Measurements from ENCODE around the gene PCDHA12.
"Not testable (repeated sequence)": the region's sequence is repeated elsewhere in the genome, so short reads cannot be mapped to it uniquely, and the experiment has no call there.

PCDHA12 gene

DNA sequence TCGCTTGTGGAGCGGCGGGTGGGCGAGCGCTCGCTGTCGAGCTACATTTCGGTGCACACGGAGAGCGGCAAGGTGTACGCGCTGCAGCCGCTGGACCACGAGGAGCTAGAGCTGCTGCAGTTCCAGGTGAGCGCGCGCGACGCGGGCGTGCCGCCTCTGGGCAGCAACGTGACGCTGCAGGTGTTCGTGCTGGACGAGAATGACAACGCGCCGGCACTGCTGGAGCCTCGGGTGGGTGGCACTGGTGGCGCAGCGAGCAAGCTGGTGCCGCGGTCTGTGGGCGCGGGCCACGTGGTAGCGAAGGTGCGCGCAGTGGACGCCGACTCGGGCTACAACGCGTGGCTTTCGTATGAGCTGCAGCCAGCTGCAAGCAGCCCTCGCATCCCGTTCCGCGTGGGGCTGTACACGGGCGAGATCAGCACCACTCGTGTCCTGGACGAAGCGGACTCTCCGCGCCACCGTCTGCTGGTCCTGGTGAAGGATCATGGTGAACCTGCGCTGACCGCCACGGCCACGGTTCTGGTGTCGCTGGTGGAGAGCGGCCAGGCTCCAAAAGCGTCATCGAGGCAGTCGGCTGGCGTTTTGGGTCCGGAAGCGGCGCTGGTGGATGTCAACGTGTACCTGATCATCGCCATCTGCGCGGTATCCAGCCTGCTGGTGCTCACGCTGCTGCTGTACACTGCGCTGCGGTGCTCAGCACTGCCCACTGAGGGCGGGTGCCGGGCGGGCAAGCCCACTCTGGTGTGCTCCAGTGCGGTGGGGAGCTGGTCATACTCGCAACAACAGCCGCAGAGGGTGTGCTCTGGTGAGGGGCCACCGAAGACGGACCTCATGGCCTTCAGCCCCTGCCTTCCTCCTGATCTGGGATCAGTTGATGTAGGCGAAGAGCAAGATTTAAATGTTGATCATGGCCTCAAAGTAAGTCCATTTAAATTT lies 32.0 kb upstream of the PCDHA12 start:
- no peak overlapping the region for H3K27ac ChIP-seq (ENCODE audit: low read length)
- H3K4me1 ChIP-seq (ENCODE audit: control insufficient read depth, low read depth, low read length) = no peaks in the 10 kb centered on the region
- no peaks in the 10 kb centered on the region for H3K36me3 ChIP-seq (ENCODE audit: control insufficient read depth, low read depth, low read length)
- H3K9me3 ChIP-seq (ENCODE audit: control insufficient read depth, low read depth, low read length) = no peaks in the 10 kb centered on the region
- no peak overlapping the region for H3K4me3 ChIP-seq (ENCODE audit: low read length)
- no peaks in the 10 kb centered on the region for H3K27me3 ChIP-seq (ENCODE audit: control insufficient read depth, insufficient read depth, low read length)
- no peak overlapping the region for H3K9ac ChIP-seq (ENCODE audit: low read length)

DNA sequence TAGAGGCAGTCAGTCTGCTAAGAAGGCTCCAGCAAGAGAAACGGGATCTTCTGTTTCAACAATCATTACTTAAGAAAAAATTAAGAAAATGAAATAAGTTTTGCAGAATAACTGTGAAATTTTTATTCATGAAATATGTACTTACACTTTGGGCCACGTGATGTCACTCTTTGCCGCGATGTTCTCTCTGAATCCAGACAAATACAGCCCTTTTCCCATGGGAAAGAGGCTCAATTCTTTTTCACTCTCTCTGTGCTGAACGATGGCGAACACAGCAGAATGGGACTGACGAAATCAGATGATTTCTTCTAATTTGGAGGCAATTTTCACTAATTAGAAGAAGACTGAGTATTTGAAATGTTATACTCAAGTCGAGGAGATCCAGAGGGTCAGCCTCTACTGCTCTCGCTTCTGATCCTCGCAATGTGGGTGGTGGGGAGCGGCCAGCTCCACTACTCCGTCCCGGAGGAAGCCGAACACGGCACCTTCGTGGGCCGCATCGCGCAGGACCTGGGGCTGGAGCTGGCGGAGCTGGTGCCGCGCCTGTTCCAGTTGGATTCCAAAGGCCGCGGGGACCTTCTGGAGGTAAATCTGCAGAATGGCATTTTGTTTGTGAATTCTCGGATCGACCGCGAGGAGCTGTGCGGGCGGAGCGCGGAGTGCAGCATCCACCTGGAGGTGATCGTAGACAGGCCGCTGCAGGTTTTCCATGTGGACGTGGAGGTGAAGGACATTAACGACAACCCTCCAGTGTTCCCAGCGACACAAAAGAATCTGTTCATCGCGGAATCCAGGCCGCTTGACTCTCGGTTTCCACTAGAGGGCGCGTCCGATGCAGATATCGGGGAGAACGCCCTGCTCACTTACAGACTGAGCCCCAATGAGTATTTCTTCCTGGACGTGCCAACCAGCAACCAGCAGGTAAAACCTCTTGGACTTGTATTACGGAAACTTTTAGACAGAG lies 26.7 kb upstream of the PCDHA12 start, which contains the start of gene PCDHA9:
Gene PCDHA9, plus strand, starts transcription at position 244 of the 964 bp plus-strand sequence. Its CDS starts 114 bp downstream, at position 358.
- H3K27me3 ChIP-seq (ENCODE audit: control insufficient read depth, insufficient read depth, low read length); H3K36me3 ChIP-seq (ENCODE audit: control insufficient read depth, low read depth, low read length); H3K4me3 ChIP-seq (ENCODE audit: low read length): not testable (repeated sequence)

DNA sequence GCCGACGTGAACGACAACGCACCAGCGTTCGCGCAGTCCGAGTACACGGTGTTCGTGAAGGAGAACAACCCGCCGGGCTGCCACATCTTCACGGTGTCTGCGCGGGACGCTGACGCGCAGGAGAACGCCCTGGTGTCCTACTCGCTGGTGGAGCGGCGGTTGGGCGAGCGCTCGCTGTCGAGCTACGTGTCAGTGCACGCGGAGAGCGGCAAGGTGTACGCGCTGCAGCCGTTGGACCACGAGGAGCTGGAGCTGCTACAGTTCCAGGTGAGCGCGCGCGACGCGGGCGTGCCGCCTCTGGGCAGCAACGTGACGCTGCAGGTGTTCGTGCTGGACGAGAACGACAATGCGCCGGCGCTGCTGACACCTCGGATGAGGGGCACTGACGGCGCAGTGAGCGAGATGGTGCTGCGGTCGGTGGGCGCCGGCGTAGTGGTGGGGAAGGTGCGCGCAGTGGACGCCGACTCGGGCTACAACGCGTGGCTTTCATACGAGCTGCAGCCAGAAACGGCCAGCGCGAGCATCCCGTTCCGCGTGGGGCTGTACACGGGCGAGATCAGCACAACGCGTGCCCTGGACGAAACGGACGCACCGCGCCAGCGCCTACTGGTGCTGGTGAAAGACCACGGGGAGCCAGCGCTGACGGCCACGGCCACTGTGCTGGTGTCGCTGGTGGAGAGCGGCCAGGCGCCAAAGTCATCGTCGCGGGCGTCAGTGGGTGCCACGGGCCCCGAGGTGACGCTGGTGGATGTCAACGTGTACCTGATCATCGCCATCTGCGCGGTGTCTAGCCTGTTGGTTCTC lies 25.1 kb upstream of the PCDHA12 start:
- not testable (repeated sequence) for H3K4me3 ChIP-seq (ENCODE audit: low read length); H3K9ac ChIP-seq (ENCODE audit: low read length); H3K27ac ChIP-seq (ENCODE audit: low read length); H3K4me1 ChIP-seq (ENCODE audit: control insufficient read depth, low read depth, low read length); H3K36me3 ChIP-seq (ENCODE audit: control insufficient read depth, low read depth, low read length); H3K27me3 ChIP-seq (ENCODE audit: control insufficient read depth, insufficient read depth, low read length); H3K9me3 ChIP-seq (ENCODE audit: control insufficient read depth, low read depth, low read length)

More for the DNA sequence above, 26.7 kb upstream of the PCDHA12 start, which contains the start of gene PCDHA9:
- H3K9ac ChIP-seq (ENCODE audit: low read length); H3K27ac ChIP-seq (ENCODE audit: low read length); H3K9me3 ChIP-seq (ENCODE audit: control insufficient read depth, low read depth, low read length); H3K4me1 ChIP-seq (ENCODE audit: control insufficient read depth, low read depth, low read length): not testable (repeated sequence)

DNA sequence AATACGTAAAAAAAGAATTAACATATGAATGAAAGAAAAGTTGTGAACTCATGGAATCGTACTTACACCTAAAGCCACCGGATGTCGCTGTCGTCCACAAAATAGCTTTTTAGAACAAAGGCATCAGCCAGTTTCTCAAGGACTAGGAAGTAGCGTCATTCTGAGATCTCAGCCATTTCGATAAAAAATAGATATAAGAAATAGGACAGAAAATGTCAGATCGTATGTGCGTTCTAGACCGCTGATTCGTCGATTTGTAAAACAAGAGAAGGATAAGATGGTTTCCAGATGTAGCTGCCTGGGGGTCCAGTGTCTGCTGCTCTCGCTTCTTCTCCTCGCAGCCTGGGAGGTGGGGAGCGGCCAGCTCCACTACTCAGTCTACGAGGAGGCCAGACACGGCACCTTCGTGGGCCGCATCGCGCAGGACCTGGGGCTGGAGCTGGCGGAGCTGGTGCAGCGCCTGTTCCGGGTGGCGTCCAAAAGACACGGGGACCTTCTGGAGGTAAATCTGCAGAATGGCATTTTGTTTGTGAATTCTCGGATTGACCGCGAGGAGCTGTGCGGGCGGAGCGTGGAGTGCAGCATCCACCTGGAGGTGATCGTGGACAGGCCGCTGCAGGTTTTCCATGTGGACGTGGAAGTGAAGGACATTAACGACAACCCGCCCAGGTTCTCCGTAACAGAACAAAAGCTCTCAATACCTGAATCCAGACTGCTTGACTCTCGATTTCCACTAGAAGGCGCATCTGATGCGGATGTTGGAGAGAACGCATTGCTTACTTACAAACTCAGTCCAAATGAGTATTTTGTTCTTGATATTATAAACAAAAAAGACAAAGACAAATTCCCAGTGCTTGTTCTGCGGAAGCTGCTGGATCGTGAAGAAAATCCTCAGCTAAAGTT lies 19.1 kb upstream of the PCDHA12 start, which contains the start of gene PCDHA10:
Gene PCDHA10, plus strand, starts transcription at position 126 of the 903 bp plus-strand sequence. Its CDS starts 152 bp downstream, at position 278.
- Histone ChIP-seq H3K9me3 (ENCODE audit: control insufficient read depth, low read depth, low read length) (no peaks in the 10 kb centered on the region), H3K27me3 (ENCODE audit: control insufficient read depth, insufficient read depth, low read length) (no peaks in the 10 kb centered on the region), H3K9ac (ENCODE audit: low read length) (peak within 1 kb of the TSS; percentile 36), H3K27ac (ENCODE audit: low read length) (no peak within 1 kb of the TSS), H3K4me3 (ENCODE audit: low read length) (peak within 1 kb of the TSS; percentile 17), H3K4me1 (ENCODE audit: control insufficient read depth, low read depth, low read length) (no peaks in the 10 kb centered on the region), H3K36me3 (ENCODE audit: control insufficient read depth, low read depth, low read length) (no peaks in the 10 kb centered on the region)

DNA sequence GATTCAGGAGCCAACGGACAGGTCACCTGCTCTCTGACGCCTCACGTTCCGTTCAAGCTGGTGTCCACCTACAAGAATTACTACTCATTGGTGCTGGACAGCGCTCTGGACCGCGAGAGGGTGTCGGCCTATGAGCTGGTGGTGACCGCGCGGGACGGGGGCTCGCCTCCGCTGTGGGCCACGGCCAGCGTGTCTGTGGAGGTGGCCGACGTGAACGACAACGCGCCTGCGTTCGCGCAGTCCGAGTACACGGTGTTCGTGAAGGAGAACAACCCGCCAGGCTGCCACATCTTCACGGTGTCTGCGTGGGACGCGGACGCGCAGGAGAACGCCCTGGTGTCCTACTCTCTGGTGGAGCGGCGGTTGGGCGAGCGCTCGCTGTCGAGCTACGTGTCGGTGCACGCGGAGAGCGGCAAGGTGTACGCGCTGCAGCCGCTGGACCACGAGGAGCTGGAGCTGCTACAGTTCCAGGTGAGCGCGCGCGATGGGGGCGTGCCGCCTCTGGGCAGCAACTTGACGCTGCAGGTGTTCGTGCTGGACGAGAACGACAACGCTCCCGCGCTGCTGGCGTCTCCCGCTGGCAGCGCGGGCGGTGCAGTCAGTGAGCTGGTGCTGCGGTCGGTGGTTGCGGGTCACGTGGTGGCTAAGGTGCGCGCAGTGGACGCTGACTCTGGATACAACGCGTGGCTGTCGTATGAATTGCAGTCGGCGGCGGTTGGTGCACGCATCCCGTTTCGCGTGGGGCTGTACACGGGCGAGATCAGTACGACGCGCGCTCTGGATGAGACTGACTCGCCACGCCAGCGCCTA lies 17.7 kb upstream of the PCDHA12 start:
- Histone ChIP-seq H3K27ac (ENCODE audit: low read length) (no peak overlapping the region), H3K9ac (ENCODE audit: low read length) (no peak overlapping the region), H3K4me3 (ENCODE audit: low read length) (no peak overlapping the region), H3K9me3 (ENCODE audit: control insufficient read depth, low read depth, low read length) (no peaks in the 10 kb centered on the region), H3K4me1 (ENCODE audit: control insufficient read depth, low read depth, low read length) (no peaks in the 10 kb centered on the region), H3K27me3 (ENCODE audit: control insufficient read depth, insufficient read depth, low read length) (no peaks in the 10 kb centered on the region), H3K36me3 (ENCODE audit: control insufficient read depth, low read depth, low read length) (no peaks in the 10 kb centered on the region)

DNA sequence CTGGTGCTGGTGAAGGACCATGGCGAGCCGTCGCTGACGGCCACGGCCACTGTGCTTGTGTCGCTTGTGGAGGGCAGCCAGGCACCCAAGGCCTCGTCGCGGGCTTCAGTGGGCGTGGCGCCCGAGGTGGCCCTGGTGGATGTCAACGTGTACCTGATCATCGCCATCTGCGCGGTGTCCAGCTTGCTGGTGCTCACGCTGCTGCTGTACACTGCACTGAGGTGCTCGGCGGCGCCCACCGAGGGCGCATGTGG lies 17.2 kb upstream of the PCDHA12 start:
- Histone ChIP-seq H3K27ac (ENCODE audit: low read length) (no peak overlapping the region), H3K4me3 (ENCODE audit: low read length) (no peak overlapping the region), H3K4me1 (ENCODE audit: control insufficient read depth, low read depth, low read length) (no peaks in the 10 kb centered on the region), H3K9ac (ENCODE audit: low read length) (no peak overlapping the region), H3K36me3 (ENCODE audit: control insufficient read depth, low read depth, low read length) (no peaks in the 10 kb centered on the region), H3K27me3 (ENCODE audit: control insufficient read depth, insufficient read depth, low read length) (no peaks in the 10 kb centered on the region), H3K9me3 (ENCODE audit: control insufficient read depth, low read depth, low read length) (no peaks in the 10 kb centered on the region)

DNA sequence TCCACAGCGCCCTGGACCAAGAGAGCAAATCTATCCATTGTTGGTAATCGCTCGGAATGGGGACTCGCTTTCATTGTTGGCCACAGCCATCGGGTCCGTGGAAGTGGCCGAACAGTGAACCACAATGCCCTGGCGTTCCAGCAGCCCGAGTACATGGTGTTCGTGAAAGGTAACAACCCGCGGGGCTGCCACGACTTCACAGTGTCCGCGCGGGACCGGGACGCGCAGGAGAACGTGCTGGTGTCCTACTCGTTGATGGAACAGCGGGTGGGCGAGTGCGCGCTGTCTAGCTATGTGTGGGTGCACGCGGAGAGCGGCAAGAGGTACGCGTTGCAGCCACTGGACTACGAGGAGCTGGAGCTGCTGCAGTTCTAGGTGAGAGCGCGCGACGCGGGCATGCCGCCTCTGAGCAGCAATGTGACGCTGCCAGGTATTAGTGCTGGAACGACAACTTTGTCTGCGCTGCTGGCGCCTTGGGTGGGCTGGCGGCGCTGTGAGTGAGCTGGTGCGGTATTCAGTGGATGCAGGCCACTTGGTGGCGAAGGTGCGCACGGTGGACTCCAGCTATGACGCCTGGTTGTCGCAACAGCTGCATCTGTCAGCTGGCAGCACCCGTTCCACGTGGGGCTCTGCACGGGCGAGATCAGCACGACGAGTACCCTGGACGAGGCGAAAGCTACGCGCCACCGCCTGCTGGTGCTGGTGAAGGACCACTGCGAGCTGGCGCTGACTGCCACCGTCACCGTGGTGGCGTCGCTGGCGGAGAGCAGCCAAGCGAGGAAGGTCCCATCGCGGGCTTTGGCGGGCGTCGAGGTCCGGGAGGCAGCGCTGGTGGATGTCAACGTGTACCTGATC lies 12.4 kb upstream of the PCDHA12 start:
- Histone ChIP-seq H3K9me3 (ENCODE audit: control insufficient read depth, low read depth, low read length) (no peaks in the 10 kb centered on the region), H3K4me1 (ENCODE audit: control insufficient read depth, low read depth, low read length) (no peaks in the 10 kb centered on the region), H3K27ac (ENCODE audit: low read length) (no peak overlapping the region), H3K27me3 (ENCODE audit: control insufficient read depth, insufficient read depth, low read length) (no peaks in the 10 kb centered on the region), H3K9ac (ENCODE audit: low read length) (no peak overlapping the region), H3K4me3 (ENCODE audit: low read length) (no peak overlapping the region), H3K36me3 (ENCODE audit: control insufficient read depth, low read depth, low read length) (no peaks in the 10 kb centered on the region)

DNA sequence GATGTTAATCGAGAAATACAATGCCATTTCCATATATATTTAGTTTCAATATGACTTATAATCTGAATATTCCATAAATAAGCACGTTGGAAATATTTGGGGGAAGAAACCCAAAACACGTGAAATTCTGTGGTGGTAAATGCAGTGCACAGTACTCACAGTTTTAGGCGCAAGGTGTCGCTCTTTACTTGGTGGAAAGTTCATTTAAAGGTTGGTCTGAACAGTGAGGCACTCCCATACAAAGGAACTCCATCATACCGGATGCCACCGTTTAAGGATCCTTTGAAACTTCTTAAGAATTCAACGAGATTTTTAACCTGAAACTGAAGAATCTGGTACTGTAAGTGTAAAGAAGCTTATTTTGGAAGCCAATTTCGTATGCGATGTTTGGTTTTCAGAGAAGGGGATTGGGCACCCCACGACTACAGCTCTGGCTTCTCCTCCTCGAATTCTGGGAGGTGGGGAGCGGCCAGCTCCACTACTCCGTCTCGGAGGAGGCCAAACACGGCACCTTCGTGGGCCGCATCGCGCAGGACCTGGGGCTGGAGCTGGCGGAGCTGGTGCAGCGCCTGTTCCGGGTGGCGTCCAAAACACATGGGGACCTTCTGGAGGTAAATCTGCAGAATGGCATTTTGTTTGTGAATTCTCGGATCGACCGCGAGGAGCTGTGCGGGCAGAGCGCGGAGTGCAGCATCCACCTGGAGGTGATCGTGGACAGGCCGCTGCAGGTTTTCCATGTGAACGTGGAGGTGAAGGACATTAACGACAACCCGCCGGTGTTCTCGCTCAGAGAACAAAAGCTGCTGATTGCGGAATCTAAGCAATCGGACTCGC lies 6.2 kb upstream of the PCDHA12 start, which contains the start of gene PCDHA11:
Gene PCDHA11, plus strand, starts transcription at position 237 of the 834 bp plus-strand sequence. Its CDS starts 147 bp downstream, at position 384.
- Histone ChIP-seq H3K9me3 (ENCODE audit: control insufficient read depth, low read depth, low read length) (no peaks in the 10 kb centered on the region), H3K9ac (ENCODE audit: low read length) (peak within 1 kb of the TSS; percentile 4), H3K4me1 (ENCODE audit: control insufficient read depth, low read depth, low read length) (no peaks in the 10 kb centered on the region), H3K36me3 (ENCODE audit: control insufficient read depth, low read depth, low read length) (no peaks in the 10 kb centered on the region), H3K4me3 (ENCODE audit: low read length) (peak within 1 kb of the TSS; percentile 26), H3K27me3 (ENCODE audit: control insufficient read depth, insufficient read depth, low read length) (no peaks in the 10 kb centered on the region), H3K27ac (ENCODE audit: low read length) (no peak within 1 kb of the TSS)

DNA sequence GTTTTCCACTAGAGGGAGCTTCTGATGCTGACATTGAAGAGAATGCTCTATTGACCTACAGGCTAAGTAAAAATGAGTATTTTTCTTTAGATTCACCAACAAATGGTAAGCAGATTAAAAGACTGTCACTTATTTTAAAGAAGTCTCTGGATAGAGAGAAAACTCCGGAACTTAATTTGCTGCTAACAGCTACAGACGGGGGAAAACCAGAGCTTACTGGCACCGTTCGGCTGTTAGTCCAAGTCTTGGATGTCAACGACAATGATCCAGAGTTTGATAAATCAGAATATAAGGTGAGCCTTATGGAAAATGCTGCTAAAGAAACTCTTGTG lies 5.6 kb upstream of the PCDHA12 start:
- Histone ChIP-seq H3K4me3 (ENCODE audit: low read length) (no peak overlapping the region), H3K9me3 (ENCODE audit: control insufficient read depth, low read depth, low read length) (no peaks in the 10 kb centered on the region), H3K36me3 (ENCODE audit: control insufficient read depth, low read depth, low read length) (no peaks in the 10 kb centered on the region), H3K4me1 (ENCODE audit: control insufficient read depth, low read depth, low read length) (peaks cover 2% of the 10 kb centered on the region), H3K27me3 (ENCODE audit: control insufficient read depth, insufficient read depth, low read length) (no peaks in the 10 kb centered on the region), H3K9ac (ENCODE audit: low read length) (no peak overlapping the region), H3K27ac (ENCODE audit: low read length) (no peak overlapping the region)
